ENCODE measurements around the gene C12orf57. TPM values are rescaled to one million over a fixed set of nuclear protein-coding genes. Genes with fewer than 3 reads are reported as not detected.

C12orf57 gene
- total and polyA plus RNA-seq, 12 donors: 134 to 654 (median 175) TPM

DNA sequence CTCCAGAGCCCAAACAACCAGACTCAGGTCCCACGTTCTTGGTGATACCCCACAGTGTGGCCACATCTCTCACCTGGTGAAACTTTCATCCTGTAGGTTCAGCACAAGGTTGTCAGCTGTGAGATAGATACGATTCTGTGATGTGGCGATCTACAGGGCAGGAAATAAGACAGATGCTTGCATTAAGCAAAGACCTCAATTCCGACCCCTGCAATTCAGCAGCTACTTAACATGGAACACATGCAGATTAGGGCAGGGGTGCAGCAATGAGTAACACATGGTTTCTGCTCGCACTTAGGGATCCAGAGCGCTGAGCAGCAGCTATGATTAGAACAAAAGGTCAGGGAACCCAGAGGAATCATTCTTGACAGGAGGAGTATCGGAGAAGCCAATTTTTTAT, 22.5 kb downstream of the C12orf57 start:
- Histone ChIP-seq H3K4me1 (peaks cover 18 to 57% (median 47%) of the 10 kb centered on the region in 9 donors), H3K9me3 (no peaks in the 10 kb centered on the region), H3K27me3 (no peaks in the 10 kb centered on the region), H3K4me3 (no peak overlapping the region), H3K36me3 (peaks cover 0 to 48% (median 32%) of the 10 kb centered on the region in 9 donors), H3K27ac (no peak overlapping the region)
- 74 to 85% methylated on average over 7 of the region's 7 CpGs for WGBS, 2 donors
- ATAC-seq (no peak), DNase-seq (no peak)
- TF ChIP-seq, protein P1, sequence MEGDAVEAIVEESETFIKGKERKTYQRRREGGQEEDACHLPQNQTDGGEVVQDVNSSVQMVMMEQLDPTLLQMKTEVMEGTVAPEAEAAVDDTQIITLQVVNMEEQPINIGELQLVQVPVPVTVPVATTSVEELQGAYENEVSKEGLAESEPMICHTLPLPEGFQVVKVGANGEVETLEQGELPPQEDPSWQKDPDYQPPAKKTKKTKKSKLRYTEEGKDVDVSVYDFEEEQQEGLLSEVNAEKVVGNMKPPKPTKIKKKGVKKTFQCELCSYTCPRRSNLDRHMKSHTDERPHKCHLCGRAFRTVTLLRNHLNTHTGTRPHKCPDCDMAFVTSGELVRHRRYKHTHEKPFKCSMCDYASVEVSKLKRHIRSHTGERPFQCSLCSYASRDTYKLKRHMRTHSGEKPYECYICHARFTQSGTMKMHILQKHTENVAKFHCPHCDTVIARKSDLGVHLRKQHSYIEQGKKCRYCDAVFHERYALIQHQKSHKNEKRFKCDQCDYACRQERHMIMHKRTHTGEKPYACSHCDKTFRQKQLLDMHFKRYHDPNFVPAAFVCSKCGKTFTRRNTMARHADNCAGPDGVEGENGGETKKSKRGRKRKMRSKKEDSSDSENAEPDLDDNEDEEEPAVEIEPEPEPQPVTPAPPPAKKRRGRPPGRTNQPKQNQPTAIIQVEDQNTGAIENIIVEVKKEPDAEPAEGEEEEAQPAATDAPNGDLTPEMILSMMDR (IDR thresholded peaks at IDR 0.05): no peak
- intact Hi-C loops (cut with DNase I): loop anchor here in 3 of 10 donors (5.0 to 10.0 kb wide), 3 partner anchors 48 to 126 kb away; partner anchors contain the start of genes C1R (in 1 of the 3), LPCAT3 (in 1 of the 3) and SPSB2 (in 1 of the 3)

DNA sequence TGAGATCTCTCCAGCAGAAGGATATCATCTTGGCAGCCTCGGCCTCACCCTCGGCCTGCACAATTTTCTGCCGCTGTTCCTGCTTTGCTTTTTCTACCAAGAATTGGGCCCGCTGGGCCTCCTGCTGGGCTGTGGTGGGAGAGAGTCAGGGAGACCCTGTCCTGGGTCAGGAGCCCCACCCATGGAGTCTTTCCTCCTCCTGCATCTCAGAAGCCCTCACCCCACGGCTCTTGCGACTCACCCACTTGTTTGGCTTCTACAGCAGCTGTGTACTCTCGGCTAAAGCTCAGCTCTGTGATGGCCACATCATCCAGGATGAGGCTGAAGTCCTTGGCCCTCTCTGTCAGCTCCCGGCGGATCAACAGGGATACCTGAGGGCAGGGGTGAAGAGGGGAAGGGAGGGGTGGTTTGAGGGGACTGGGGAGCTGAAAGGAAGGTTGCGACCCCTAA, 23.9 kb downstream of the C12orf57 start:
- WGBS, 2 donors: 89 to 90% methylated on average over 10 of the region's 10 CpGs
- TF ChIP-seq, protein P1 (IDR thresholded peaks at IDR 0.05): no peak
- peaks cover 0 to 54% (median 32%) of the 10 kb centered on the region in 9 donors for H3K36me3 ChIP-seq
- DNase-seq (no peak), ATAC-seq (no peak)
- no peak overlapping the region for H3K27ac ChIP-seq
- H3K4me3 ChIP-seq: no peak overlapping the region
- no peaks in the 10 kb centered on the region for H3K9me3 ChIP-seq
- no peaks in the 10 kb centered on the region for H3K27me3 ChIP-seq
- H3K4me1 ChIP-seq: peaks cover 11 to 52% (median 40%) of the 10 kb centered on the region in 9 donors
- intact Hi-C loops (cut with DNase I): loop anchor here in 3 of 10 donors (5.0 to 10.0 kb wide), 3 partner anchors 47 to 125 kb away; partner anchors contain the start of genes C1R (in 1 of the 3), LPCAT3 (in 1 of the 3) and SPSB2 (in 1 of the 3)

DNA sequence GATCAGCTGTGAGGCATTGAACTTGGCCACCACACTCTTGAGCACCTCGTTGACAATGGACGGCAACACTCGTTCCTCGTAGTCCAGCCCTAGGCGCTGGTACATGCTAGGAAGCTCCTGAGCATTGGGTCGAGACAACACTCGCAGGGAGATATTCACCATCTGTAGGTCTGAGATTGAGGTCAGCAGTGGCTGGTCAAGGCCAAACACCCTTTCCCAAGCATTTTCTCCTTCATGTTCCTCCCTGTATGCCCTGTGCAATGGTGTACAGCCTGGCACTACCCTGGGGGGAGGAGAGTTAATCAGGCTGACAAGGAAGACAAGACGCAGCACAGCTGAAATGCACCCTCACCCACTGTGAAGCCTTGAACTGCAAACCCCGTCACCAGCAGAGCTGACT, 24.6 kb downstream of the C12orf57 start:
- Histone ChIP-seq H3K9me3 (no peaks in the 10 kb centered on the region), H3K4me1 (peaks cover 11 to 52% (median 39%) of the 10 kb centered on the region in 9 donors), H3K27me3 (no peaks in the 10 kb centered on the region), H3K27ac (no peak overlapping the region), H3K36me3 (peaks cover 0 to 58% (median 32%) of the 10 kb centered on the region in 9 donors), H3K4me3 (peak overlapping the region in 1 of 10 donors; percentile 98)
- 77% methylated on average over 9 of the region's 9 CpGs for WGBS, 2 donors
- DNase-seq (no peak), ATAC-seq (no peak)
- intact Hi-C loops (cut with DNase I): loop anchor here in 3 of 10 donors (5.0 to 10.0 kb wide), 3 partner anchors 46 to 124 kb away; partner anchors contain the start of genes C1R (in 1 of the 3), LPCAT3 (in 1 of the 3) and SPSB2 (in 1 of the 3)
- TF ChIP-seq, protein P1 (IDR thresholded peaks at IDR 0.05): no peak

DNA sequence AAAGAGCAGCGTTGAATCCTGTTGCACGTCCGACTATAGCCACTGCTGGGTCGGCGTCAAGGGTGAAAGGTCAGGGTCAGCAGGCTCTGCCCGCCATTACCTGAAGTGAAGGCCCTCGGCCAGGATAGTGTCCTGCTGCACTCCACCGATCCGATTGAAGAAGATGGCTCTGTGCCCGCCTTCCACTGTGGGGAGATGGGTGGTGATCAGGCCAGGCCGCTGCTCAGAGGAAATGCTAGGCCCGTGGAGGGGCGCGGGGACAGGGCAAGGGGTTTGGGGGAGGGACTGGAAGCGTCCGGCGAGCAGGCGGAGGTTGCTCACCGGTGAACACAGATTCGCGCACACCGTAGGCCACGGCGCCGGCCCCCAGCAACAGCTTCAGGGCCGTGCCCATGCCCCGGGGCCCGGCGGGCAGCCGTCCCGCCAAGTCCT, 26.3 kb downstream of the C12orf57 start:
- WGBS, 2 donors: 1% methylated on average over 31 of the region's 31 CpGs
- Histone ChIP-seq H3K36me3 (peaks cover 0 to 70% (median 40%) of the 10 kb centered on the region in 9 donors), H3K27ac (peak overlapping the region; percentile 80 to 98 (median 94)), H3K4me1 (peaks cover 8 to 39% (median 31%) of the 10 kb centered on the region in 9 donors), H3K27me3 (no peaks in the 10 kb centered on the region), H3K4me3 (peak overlapping the region; percentile 77 to 99 (median 92)), H3K9me3 (no peaks in the 10 kb centered on the region)
- DNase-seq (no peak), ATAC-seq (peak in 5 of 8 donors; percentile 22 to 67 (median 32))
- TF ChIP-seq, protein P1 (IDR thresholded peaks at IDR 0.05): no peak
- intact Hi-C loops (cut with DNase I): loop anchor here in 6 of 10 donors (1.0 to 5.0 kb wide), 4 partner anchors 27 to 49 kb away; partner anchors contain the start of genes LPCAT3 (in 6 of the 6) and RNU7-1 (in 1 of the 6)
